ENCODE results near the gene ATAD5.
"Not testable (repeated sequence)": the region's sequence is repeated elsewhere in the genome, so short reads cannot be mapped to it uniquely, and the experiment has no call there.

ATAD5 gene

GRCh38 chr17:30822919-30823318 lies 8.8 kb upstream of the ATAD5 start:
- not testable (repeated sequence) for DNase-seq (ENCODE audit: low read depth)

- no peak for DNase-seq (ENCODE audit: low read depth)
Measured at GRCh38 chr17:30823421-30823820, 8.3 kb upstream of the ATAD5 start.

GRCh38 chr17:30824002-30824355 lies 7.8 kb upstream of the ATAD5 start:
- DNase-seq (ENCODE audit: low read depth), result no peak

GRCh38 chr17:30824356-30825145 lies 7.2 kb upstream of the ATAD5 start, which contains the start of gene CRLF3:
Gene CRLF3, minus strand, starts transcription at chr17:30824692. Its CDS starts 41 bp downstream, at chr17:30824651.
- peak; percentile 67 for DNase-seq (ENCODE audit: low read depth)

- DNase-seq (ENCODE audit: low read depth), result no peak
Measured at GRCh38 chr17:30827082-30827481, 4.7 kb upstream of the ATAD5 start.

GRCh38 chr17:30829022-30829421 lies 2.7 kb upstream of the ATAD5 start:
- DNase-seq (ENCODE audit: low read depth), result no peak

GRCh38 chr17:30831257-30831656 lies 509 bp upstream of the ATAD5 start:
- no peak for DNase-seq (ENCODE audit: low read depth)

GRCh38 chr17:30832438-30833124 lies 815 bp downstream of the ATAD5 start:
- no peak for DNase-seq (ENCODE audit: low read depth)

- DNase-seq (ENCODE audit: low read depth), result no peak
Measured at GRCh38 chr17:30838202-30838807, 6.5 kb downstream of the ATAD5 start.

GRCh38 chr17:30840771-30841170 lies 9.0 kb downstream of the ATAD5 start:
- DNase-seq (ENCODE audit: low read depth), result no peak

- DNase-seq (ENCODE audit: low read depth), result no peak
Measured at GRCh38 chr17:30848021-30848420, 16.3 kb downstream of the ATAD5 start.

GRCh38 chr17:30854146-30854545 lies 22.4 kb downstream of the ATAD5 start:
- DNase-seq (ENCODE audit: low read depth), result no peak

GRCh38 chr17:30858556-30859250 lies 26.9 kb downstream of the ATAD5 start:
- DNase-seq (ENCODE audit: low read depth), result no peak

GRCh38 chr17:30864636-30865035 lies 32.9 kb downstream of the ATAD5 start:
- DNase-seq (ENCODE audit: low read depth), result no peak

GRCh38 chr17:30869005-30869404 lies 37.2 kb downstream of the ATAD5 start:
- DNase-seq (ENCODE audit: low read depth), result no peak

GRCh38 chr17:30886187-30886586 lies 54.4 kb downstream of the ATAD5 start:
- DNase-seq (ENCODE audit: low read depth), result no peak

- no peak for DNase-seq (ENCODE audit: low read depth)
Measured at GRCh38 chr17:30894236-30894635, 62.5 kb downstream of the ATAD5 start.

GRCh38 chr17:30897311-30897710 lies 65.5 kb downstream of the ATAD5 start:
- DNase-seq (ENCODE audit: low read depth), result no peak

GRCh38 chr17:30905742-30906100 lies 74.0 kb downstream of the ATAD5 start:
- no peak for DNase-seq (ENCODE audit: low read depth)

- DNase-seq (ENCODE audit: low read depth), result peak; percentile 79
Measured at GRCh38 chr17:30906101-30906911, 74.5 kb downstream of the ATAD5 start, which contains the start of gene TEFM. Gene TEFM, minus strand, starts transcription at chr17:30906238. Its CDS starts 40 bp downstream, at chr17:30906198.

- no peak for DNase-seq (ENCODE audit: low read depth)
Measured at GRCh38 chr17:30908717-30909420, 77.1 kb downstream of the ATAD5 start.

Data from stimulated activated CD8-positive, alpha-beta memory T cell treated with anti-CD3 and anti-CD28 coated beads, Interleukin-7, amount 100 ng/mL, for 24 hours (primary cell).